ENCODE data around the gene CYP11A1. TPM values are rescaled to one million over a fixed set of nuclear protein-coding genes. Genes with fewer than 3 reads are reported as not detected.

Gene CYP11A1
- total RNA-seq, 1 donor from 2014 or later, result not detected

- no peak overlapping the region for H3K27ac Mint-ChIP-seq (ENCODE audit: unreplicated experiment)
- TF ChIP-seq, protein P1, sequence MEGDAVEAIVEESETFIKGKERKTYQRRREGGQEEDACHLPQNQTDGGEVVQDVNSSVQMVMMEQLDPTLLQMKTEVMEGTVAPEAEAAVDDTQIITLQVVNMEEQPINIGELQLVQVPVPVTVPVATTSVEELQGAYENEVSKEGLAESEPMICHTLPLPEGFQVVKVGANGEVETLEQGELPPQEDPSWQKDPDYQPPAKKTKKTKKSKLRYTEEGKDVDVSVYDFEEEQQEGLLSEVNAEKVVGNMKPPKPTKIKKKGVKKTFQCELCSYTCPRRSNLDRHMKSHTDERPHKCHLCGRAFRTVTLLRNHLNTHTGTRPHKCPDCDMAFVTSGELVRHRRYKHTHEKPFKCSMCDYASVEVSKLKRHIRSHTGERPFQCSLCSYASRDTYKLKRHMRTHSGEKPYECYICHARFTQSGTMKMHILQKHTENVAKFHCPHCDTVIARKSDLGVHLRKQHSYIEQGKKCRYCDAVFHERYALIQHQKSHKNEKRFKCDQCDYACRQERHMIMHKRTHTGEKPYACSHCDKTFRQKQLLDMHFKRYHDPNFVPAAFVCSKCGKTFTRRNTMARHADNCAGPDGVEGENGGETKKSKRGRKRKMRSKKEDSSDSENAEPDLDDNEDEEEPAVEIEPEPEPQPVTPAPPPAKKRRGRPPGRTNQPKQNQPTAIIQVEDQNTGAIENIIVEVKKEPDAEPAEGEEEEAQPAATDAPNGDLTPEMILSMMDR (IDR thresholded peaks at IDR 0.05; ENCODE audit: partially characterized antibody, unreplicated experiment), result no peak
- no peaks in the 10 kb centered on the region for H3K36me3 Mint-ChIP-seq (ENCODE audit: unreplicated experiment)
- peaks cover 3% of the 10 kb centered on the region for H3K27me3 Mint-ChIP-seq (ENCODE audit: unreplicated experiment)
- H3K4me3 Mint-ChIP-seq (ENCODE audit: unreplicated experiment), result no peak overlapping the region
- H3K4me1 Mint-ChIP-seq (ENCODE audit: low read depth, unreplicated experiment), result peaks cover 21% of the 10 kb centered on the region
- no peaks in the 10 kb centered on the region for H3K9me3 Mint-ChIP-seq (ENCODE audit: unreplicated experiment)
- DNase-seq, result no peak
Measured at GRCh38 chr15:74414081-74414580, 46.7 kb upstream of the CYP11A1 start.

DNA sequence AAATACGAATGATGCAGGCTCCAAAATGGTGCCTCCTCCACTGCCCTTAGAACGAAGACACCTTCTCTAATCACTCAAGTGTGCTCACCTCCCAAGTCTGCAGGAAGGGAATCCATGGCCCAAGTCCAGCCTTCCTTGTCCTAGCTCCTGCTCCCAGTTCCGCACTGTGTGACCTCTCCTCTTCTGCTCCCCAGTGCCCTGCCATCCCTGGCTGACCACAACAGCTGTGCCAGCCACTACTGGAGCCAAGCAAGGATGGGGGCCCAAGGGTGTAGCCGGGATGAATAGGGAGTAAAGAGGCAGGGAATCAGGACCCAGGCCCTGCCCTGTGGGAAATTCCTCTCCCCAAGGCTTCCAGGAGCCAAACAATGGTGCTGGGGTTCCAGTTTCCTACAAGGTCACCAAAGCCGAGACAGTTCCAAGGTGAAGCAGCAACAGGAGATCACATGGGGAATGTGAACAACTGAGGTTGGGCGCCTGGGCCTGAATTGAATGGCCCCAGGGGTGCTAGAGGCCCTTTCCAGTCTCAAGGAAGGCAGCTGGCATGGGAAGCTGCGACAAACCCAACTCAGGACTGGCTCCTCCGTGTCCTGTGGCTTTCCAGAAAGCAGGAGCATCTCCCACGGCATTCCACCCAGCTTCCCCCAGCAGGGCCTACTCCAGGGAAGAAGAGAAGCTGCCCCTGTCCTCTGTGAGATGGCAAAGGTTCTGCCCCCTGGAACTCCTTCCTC lies 46.1 kb upstream of the CYP11A1 start:
- DNase-seq, result no peak
- Mint-ChIP-seq H3K27ac (ENCODE audit: unreplicated experiment) (no peak overlapping the region), H3K4me1 (ENCODE audit: low read depth, unreplicated experiment) (peaks cover 20% of the 10 kb centered on the region), H3K9me3 (ENCODE audit: unreplicated experiment) (no peaks in the 10 kb centered on the region), H3K36me3 (ENCODE audit: unreplicated experiment) (no peaks in the 10 kb centered on the region), H3K4me3 (ENCODE audit: unreplicated experiment) (no peak overlapping the region), H3K27me3 (ENCODE audit: unreplicated experiment) (peaks cover 3% of the 10 kb centered on the region)
- TF ChIP-seq, protein P1 (IDR thresholded peaks at IDR 0.05; ENCODE audit: partially characterized antibody, unreplicated experiment), result no peak

DNA sequence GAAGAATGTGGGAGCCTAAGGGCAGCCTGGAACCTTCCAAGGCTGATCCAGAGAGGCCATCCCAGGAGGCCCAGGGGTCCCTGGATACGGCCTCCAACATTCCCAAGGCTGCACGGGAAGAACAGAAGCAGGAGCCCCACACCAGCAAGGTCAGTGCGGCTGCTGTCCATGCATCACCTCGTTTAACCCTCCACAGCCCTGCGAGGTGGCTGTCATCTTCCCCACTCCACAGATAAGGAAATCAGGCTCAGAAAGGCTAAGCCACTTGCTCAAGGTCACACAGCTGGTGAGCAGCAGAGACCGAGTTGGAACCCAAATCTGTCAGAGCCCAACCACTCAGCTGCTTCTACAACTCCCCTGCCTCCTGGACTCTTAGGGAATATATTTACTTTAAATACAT lies 44.7 kb upstream of the CYP11A1 start:
- H3K9me3 Mint-ChIP-seq (ENCODE audit: unreplicated experiment), result no peaks in the 10 kb centered on the region
- TF ChIP-seq, protein P1 (IDR thresholded peaks at IDR 0.05; ENCODE audit: partially characterized antibody, unreplicated experiment), result no peak
- no peak overlapping the region for H3K4me3 Mint-ChIP-seq (ENCODE audit: unreplicated experiment)
- H3K4me1 Mint-ChIP-seq (ENCODE audit: low read depth, unreplicated experiment), result peaks cover 14% of the 10 kb centered on the region
- no peak overlapping the region for H3K27ac Mint-ChIP-seq (ENCODE audit: unreplicated experiment)
- no peak for DNase-seq
- no peaks in the 10 kb centered on the region for H3K36me3 Mint-ChIP-seq (ENCODE audit: unreplicated experiment)
- peaks cover 5% of the 10 kb centered on the region for H3K27me3 Mint-ChIP-seq (ENCODE audit: unreplicated experiment)

DNA sequence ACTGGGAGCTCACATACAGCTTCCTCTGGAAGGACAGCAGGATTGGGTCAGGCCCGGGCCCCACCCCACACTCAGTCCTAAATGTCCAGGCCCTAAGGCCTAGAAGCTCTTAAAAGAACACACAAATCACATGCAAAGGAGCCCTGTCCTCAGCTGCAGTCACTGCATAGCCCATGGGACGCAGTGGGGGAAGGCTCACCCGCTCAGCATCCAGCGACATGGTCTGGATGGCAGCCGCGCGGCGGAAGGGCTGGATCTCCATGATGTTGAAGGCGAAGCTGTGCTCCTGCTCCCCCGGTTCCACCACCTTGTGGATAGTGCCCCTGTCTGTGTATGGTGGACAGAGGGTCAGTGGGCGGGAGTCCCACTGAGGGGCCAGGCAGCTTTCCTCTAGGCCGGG lies 44.2 kb upstream of the CYP11A1 start:
- peaks cover 14% of the 10 kb centered on the region for H3K4me1 Mint-ChIP-seq (ENCODE audit: low read depth, unreplicated experiment)
- no peak overlapping the region for H3K27ac Mint-ChIP-seq (ENCODE audit: unreplicated experiment)
- no peak overlapping the region for H3K4me3 Mint-ChIP-seq (ENCODE audit: unreplicated experiment)
- H3K9me3 Mint-ChIP-seq (ENCODE audit: unreplicated experiment), result no peaks in the 10 kb centered on the region
- H3K36me3 Mint-ChIP-seq (ENCODE audit: unreplicated experiment), result no peaks in the 10 kb centered on the region
- TF ChIP-seq, protein P1 (IDR thresholded peaks at IDR 0.05; ENCODE audit: partially characterized antibody, unreplicated experiment), result no peak
- H3K27me3 Mint-ChIP-seq (ENCODE audit: unreplicated experiment), result peaks cover 7% of the 10 kb centered on the region
- no peak for DNase-seq

- Mint-ChIP-seq H3K36me3 (ENCODE audit: unreplicated experiment) (no peaks in the 10 kb centered on the region), H3K27ac (ENCODE audit: unreplicated experiment) (no peak overlapping the region), H3K4me1 (ENCODE audit: low read depth, unreplicated experiment) (peaks cover 8% of the 10 kb centered on the region), H3K9me3 (ENCODE audit: unreplicated experiment) (no peaks in the 10 kb centered on the region), H3K27me3 (ENCODE audit: unreplicated experiment) (peaks cover 7% of the 10 kb centered on the region), H3K4me3 (ENCODE audit: unreplicated experiment) (no peak overlapping the region)
- DNase-seq, result no peak
- TF ChIP-seq, protein P1 (IDR thresholded peaks at IDR 0.05; ENCODE audit: partially characterized antibody, unreplicated experiment), result no peak
Measured at GRCh38 chr15:74410502-74410901, 43.1 kb upstream of the CYP11A1 start.
